ENCODE results near the gene ENG. TPM values are rescaled to one million over a fixed set of nuclear protein-coding genes. Genes with fewer than 3 reads are reported as not detected.

Gene ENG
- polyA plus RNA-seq, 3 donors: 72.5 to 78.1 (median 74.0) TPM

- DNase-seq (ENCODE audit: low read depth in 3 of 3, low spot score in 2 of 3): no peak
These were observed 12.1 kb upstream of the ENG start for GRCh38 chr9:127866535-127866934.

GRCh38 chr9:127865645-127866464, 11.4 kb upstream of the ENG start:
- DNase-seq (ENCODE audit: low read depth in 3 of 3, low spot score in 2 of 3): no peak

- no peak for DNase-seq (ENCODE audit: low read depth in 3 of 3, low spot score in 2 of 3)
These were observed 8.7 kb upstream of the ENG start for GRCh38 chr9:127863191-127863621.

- no peak for DNase-seq (ENCODE audit: low read depth in 3 of 3, low spot score in 2 of 3)
These were observed 7.9 kb upstream of the ENG start for GRCh38 chr9:127862075-127863011.

GRCh38 chr9:127860779-127861178, 6.3 kb upstream of the ENG start:
- DNase-seq (ENCODE audit: low read depth in 3 of 3, low spot score in 2 of 3): no peak

GRCh38 chr9:127860260-127860659, 5.8 kb upstream of the ENG start:
- no peak for DNase-seq (ENCODE audit: low read depth in 3 of 3, low spot score in 2 of 3)

GRCh38 chr9:127858041-127858512, 3.6 kb upstream of the ENG start:
- DNase-seq (ENCODE audit: low read depth in 3 of 3, low spot score in 2 of 3): no peak

- DNase-seq (ENCODE audit: low read depth in 3 of 3, low spot score in 2 of 3): no peak
These were observed 2.8 kb upstream of the ENG start for GRCh38 chr9:127857278-127857677.

GRCh38 chr9:127856729-127857116, 2.3 kb upstream of the ENG start:
- no peak for DNase-seq (ENCODE audit: low read depth in 3 of 3, low spot score in 2 of 3)

GRCh38 chr9:127856094-127856728, 1.8 kb upstream of the ENG start:
- DNase-seq (ENCODE audit: low read depth in 3 of 3, low spot score in 2 of 3): no peak

- no peak for DNase-seq (ENCODE audit: low read depth in 3 of 3, low spot score in 2 of 3)
These were observed 1.1 kb upstream of the ENG start for GRCh38 chr9:127855522-127855921.

GRCh38 chr9:127854960-127855359, 502 bp upstream of the ENG start:
- no peak for DNase-seq (ENCODE audit: low read depth in 3 of 3, low spot score in 2 of 3)

- no peak for DNase-seq (ENCODE audit: low read depth in 3 of 3, low spot score in 2 of 3)
These were observed 910 bp downstream of the ENG start for GRCh38 chr9:127853312-127854183.

GRCh38 chr9:127852829-127853228, 1.6 kb downstream of the ENG start:
- no peak for DNase-seq (ENCODE audit: low read depth in 3 of 3, low spot score in 2 of 3)

GRCh38 chr9:127850286-127850830, 4.1 kb downstream of the ENG start:
- DNase-seq (ENCODE audit: low read depth in 3 of 3, low spot score in 2 of 3): no peak

- DNase-seq (ENCODE audit: low read depth in 3 of 3, low spot score in 2 of 3): no peak
These were observed 5.5 kb downstream of the ENG start for GRCh38 chr9:127848756-127849504.

GRCh38 chr9:127847833-127848755, 6.4 kb downstream of the ENG start:
- no peak for DNase-seq (ENCODE audit: low read depth in 3 of 3, low spot score in 2 of 3)

- DNase-seq (ENCODE audit: low read depth in 3 of 3, low spot score in 2 of 3): no peak
These were observed 7.3 kb downstream of the ENG start for GRCh38 chr9:127847178-127847510.
